Measurements from ENCODE around the gene GMEB1. TPM values are rescaled to one million over a fixed set of nuclear protein-coding genes. Genes with fewer than 3 reads are reported as not detected.
A peak's percentile ranks its signal among the peaks of the same experiment; 100 is the strongest.
"Not testable (repeated sequence)": the region's sequence is repeated elsewhere in the genome, so short reads cannot be mapped to it uniquely, and the experiment has no call there.

Gene GMEB1
- total RNA-seq, 1 donor from 2014 or later = 21.2 TPM

- DNase-seq = no peak
- Mint-ChIP-seq H3K27ac (ENCODE audit: unreplicated experiment) (peak overlapping the region; percentile 84), H3K4me3 (ENCODE audit: unreplicated experiment) (no peak overlapping the region), H3K4me1 (ENCODE audit: low read depth, unreplicated experiment) (no peaks in the 10 kb centered on the region), H3K27me3 (ENCODE audit: unreplicated experiment) (no peaks in the 10 kb centered on the region), H3K36me3 (ENCODE audit: unreplicated experiment) (no peaks in the 10 kb centered on the region), H3K9me3 (ENCODE audit: unreplicated experiment) (no peaks in the 10 kb centered on the region)
- TF ChIP-seq, protein P1, sequence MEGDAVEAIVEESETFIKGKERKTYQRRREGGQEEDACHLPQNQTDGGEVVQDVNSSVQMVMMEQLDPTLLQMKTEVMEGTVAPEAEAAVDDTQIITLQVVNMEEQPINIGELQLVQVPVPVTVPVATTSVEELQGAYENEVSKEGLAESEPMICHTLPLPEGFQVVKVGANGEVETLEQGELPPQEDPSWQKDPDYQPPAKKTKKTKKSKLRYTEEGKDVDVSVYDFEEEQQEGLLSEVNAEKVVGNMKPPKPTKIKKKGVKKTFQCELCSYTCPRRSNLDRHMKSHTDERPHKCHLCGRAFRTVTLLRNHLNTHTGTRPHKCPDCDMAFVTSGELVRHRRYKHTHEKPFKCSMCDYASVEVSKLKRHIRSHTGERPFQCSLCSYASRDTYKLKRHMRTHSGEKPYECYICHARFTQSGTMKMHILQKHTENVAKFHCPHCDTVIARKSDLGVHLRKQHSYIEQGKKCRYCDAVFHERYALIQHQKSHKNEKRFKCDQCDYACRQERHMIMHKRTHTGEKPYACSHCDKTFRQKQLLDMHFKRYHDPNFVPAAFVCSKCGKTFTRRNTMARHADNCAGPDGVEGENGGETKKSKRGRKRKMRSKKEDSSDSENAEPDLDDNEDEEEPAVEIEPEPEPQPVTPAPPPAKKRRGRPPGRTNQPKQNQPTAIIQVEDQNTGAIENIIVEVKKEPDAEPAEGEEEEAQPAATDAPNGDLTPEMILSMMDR (IDR thresholded peaks at IDR 0.05; ENCODE audit: partially characterized antibody, unreplicated experiment) = no peak
Measured at GRCh38 chr1:28675924-28676257, 7.3 kb downstream of the GMEB1 start.

GRCh38 chr1:28680151-28680550, 11.6 kb downstream of the GMEB1 start:
- H3K36me3 Mint-ChIP-seq (ENCODE audit: unreplicated experiment) = no peaks in the 10 kb centered on the region
- no peak overlapping the region for H3K27ac Mint-ChIP-seq (ENCODE audit: unreplicated experiment)
- TF ChIP-seq, protein P1 (IDR thresholded peaks at IDR 0.05; ENCODE audit: partially characterized antibody, unreplicated experiment) = no peak
- no peaks in the 10 kb centered on the region for H3K9me3 Mint-ChIP-seq (ENCODE audit: unreplicated experiment)
- DNase-seq = no peak
- H3K4me3 Mint-ChIP-seq (ENCODE audit: unreplicated experiment) = no peak overlapping the region
- peaks cover 2% of the 10 kb centered on the region for H3K27me3 Mint-ChIP-seq (ENCODE audit: unreplicated experiment)
- H3K4me1 Mint-ChIP-seq (ENCODE audit: low read depth, unreplicated experiment) = no peaks in the 10 kb centered on the region

- Mint-ChIP-seq H3K27me3 (ENCODE audit: unreplicated experiment) (peaks cover 2% of the 10 kb centered on the region), H3K4me1 (ENCODE audit: low read depth, unreplicated experiment) (no peaks in the 10 kb centered on the region), H3K36me3 (ENCODE audit: unreplicated experiment) (no peaks in the 10 kb centered on the region), H3K9me3 (ENCODE audit: unreplicated experiment) (no peaks in the 10 kb centered on the region), H3K4me3 (ENCODE audit: unreplicated experiment) (no peak overlapping the region), H3K27ac (ENCODE audit: unreplicated experiment) (no peak overlapping the region)
- TF ChIP-seq, protein P1 (IDR thresholded peaks at IDR 0.05; ENCODE audit: partially characterized antibody, unreplicated experiment) = no peak
- DNase-seq = no peak
Measured at GRCh38 chr1:28682840-28683239, 14.3 kb downstream of the GMEB1 start.

DNA sequence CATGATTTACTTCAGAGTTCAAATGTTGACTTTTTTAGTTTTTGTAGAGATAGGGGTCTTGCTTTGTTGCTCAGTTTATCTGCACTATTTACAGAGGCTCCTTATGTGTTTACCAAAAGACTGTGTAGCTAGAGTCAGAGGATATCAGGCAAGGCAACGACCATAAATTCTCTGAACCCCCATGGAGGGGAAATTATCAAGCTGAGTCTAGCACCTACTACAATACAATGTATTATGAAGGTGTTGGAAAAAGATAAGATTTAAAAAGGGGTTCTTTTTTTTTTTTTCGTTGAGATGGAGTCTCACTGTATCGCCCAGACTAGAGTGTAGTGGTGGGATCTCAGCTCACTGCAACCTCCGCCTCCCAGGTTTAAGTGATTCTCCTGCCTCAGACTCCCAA, 16.4 kb downstream of the GMEB1 start:
- Mint-ChIP-seq H3K9me3 (ENCODE audit: unreplicated experiment) (no peaks in the 10 kb centered on the region), H3K36me3 (ENCODE audit: unreplicated experiment) (no peaks in the 10 kb centered on the region), H3K4me3 (ENCODE audit: unreplicated experiment) (no peak overlapping the region), H3K27me3 (ENCODE audit: unreplicated experiment) (peaks cover 2% of the 10 kb centered on the region), H3K27ac (ENCODE audit: unreplicated experiment) (no peak overlapping the region), H3K4me1 (ENCODE audit: low read depth, unreplicated experiment) (no peaks in the 10 kb centered on the region)
- DNase-seq = no peak
- TF ChIP-seq, protein P1 (IDR thresholded peaks at IDR 0.05; ENCODE audit: partially characterized antibody, unreplicated experiment) = no peak

DNA sequence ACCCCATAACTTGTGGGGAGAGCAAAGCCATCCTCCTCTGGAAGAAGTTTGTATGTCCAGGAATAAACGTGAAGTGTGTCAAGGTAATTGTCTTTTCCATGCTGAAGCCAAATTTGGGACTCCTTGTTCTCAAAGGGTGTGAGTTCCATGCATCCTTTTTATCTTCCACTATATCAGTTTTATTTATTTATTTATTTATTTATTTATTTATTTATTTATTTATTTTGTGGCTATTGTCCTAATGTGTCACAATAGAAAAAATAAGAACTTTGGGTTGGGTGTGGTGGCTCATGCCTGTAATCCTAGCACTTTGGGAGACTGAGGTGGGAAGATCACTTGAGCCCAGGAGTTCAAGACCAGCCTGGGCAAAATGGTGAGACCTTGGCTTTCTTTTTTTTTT, 23.0 kb downstream of the GMEB1 start:
- not testable (repeated sequence) for H3K27me3 Mint-ChIP-seq (ENCODE audit: unreplicated experiment); H3K4me3 Mint-ChIP-seq (ENCODE audit: unreplicated experiment); H3K36me3 Mint-ChIP-seq (ENCODE audit: unreplicated experiment); H3K4me1 Mint-ChIP-seq (ENCODE audit: low read depth, unreplicated experiment); H3K27ac Mint-ChIP-seq (ENCODE audit: unreplicated experiment); H3K9me3 Mint-ChIP-seq (ENCODE audit: unreplicated experiment); DNase-seq

GRCh38 chr1:28703629-28704028, 35.0 kb downstream of the GMEB1 start:
- TF ChIP-seq, protein P1 (IDR thresholded peaks at IDR 0.05; ENCODE audit: partially characterized antibody, unreplicated experiment) = no peak
- no peaks in the 10 kb centered on the region for H3K27me3 Mint-ChIP-seq (ENCODE audit: unreplicated experiment)
- peaks cover 6% of the 10 kb centered on the region for H3K36me3 Mint-ChIP-seq (ENCODE audit: unreplicated experiment)
- H3K9me3 Mint-ChIP-seq (ENCODE audit: unreplicated experiment) = peaks cover 1% of the 10 kb centered on the region
- H3K4me1 Mint-ChIP-seq (ENCODE audit: low read depth, unreplicated experiment) = no peaks in the 10 kb centered on the region
- H3K27ac Mint-ChIP-seq (ENCODE audit: unreplicated experiment) = no peak overlapping the region
- H3K4me3 Mint-ChIP-seq (ENCODE audit: unreplicated experiment) = no peak overlapping the region
- DNase-seq = no peak

Data from glutamatergic neuron (in vitro differentiated cells).